Subcutaneous abdominal adipose tissue (tissue), 5 donors: ENCODE data around the gene RAP1GAP.

Source experiments
- H3K27ac ChIP-seq: one replicate; pipeline ENCODE4 v1.7.0; 2013; ENCODE audit warnings: low read depth, mild to moderate bottlenecking, inconsistent platforms, low read length, moderate library complexity
- H3K27me3 ChIP-seq, 5 donors: one replicate each; pipeline ENCODE4 v1.7.0; 2013; ENCODE audit warnings: low read length in 5 of 5, inconsistent platforms in 1 of 5; ENCODE audit not compliant: control insufficient read depth in 5 of 5, insufficient read depth in 4 of 5
- H3K36me3 ChIP-seq, 5 donors: one replicate each; pipeline ENCODE4 v1.7.0; 2013; ENCODE audit warnings: low read length in 5 of 5; ENCODE audit not compliant: control insufficient read depth in 5 of 5, insufficient read depth in 5 of 5
- H3K4me1 ChIP-seq, 5 donors: one replicate each; pipeline ENCODE4 v1.7.0; 2013; ENCODE audit warnings: low read length in 5 of 5, mild to moderate bottlenecking in 3 of 5, moderate library complexity in 1 of 5; ENCODE audit not compliant: control insufficient read depth in 5 of 5, insufficient read depth in 5 of 5
- H3K4me3 ChIP-seq, 5 donors: one replicate each; pipeline ENCODE4 v1.7.0; 2013; ENCODE audit warnings: low read length in 5 of 5, low read depth in 1 of 5
- H3K9ac ChIP-seq, 5 donors: one replicate each; pipeline ENCODE4 v1.7.0; 2013; ENCODE audit warnings: low read length in 5 of 5, mild to moderate bottlenecking in 4 of 5, moderate library complexity in 3 of 5
- H3K9me3 ChIP-seq, 5 donors: one replicate each; pipeline ENCODE4 v1.7.0; 2013; ENCODE audit warnings: low read length in 5 of 5; ENCODE audit not compliant: control insufficient read depth in 5 of 5
- donor health status: healthy.
- donor health status: healthy.
- donor health status: healthy.
- donor health status: healthy.
- donor health status: healthy.

Gene RAP1GAP

GRCh38 chr1:21644906-21645305 is 24.3 kb downstream of the RAP1GAP start:
- no peaks in the 10 kb centered on the region for H3K9me3 ChIP-seq
- H3K27me3 ChIP-seq = peaks cover 8 to 53% (median 44%) of the 10 kb centered on the region in 5 donors
- no peak overlapping the region for H3K9ac ChIP-seq
- H3K27ac ChIP-seq = no peak overlapping the region
- H3K4me1 ChIP-seq = no peaks in the 10 kb centered on the region
- no peaks in the 10 kb centered on the region for H3K36me3 ChIP-seq
- H3K4me3 ChIP-seq = no peak overlapping the region

- H3K27me3 ChIP-seq = peaks cover 8 to 51% (median 42%) of the 10 kb centered on the region in 5 donors
- H3K4me3 ChIP-seq = no peak overlapping the region
- peaks cover 0 to 3% (median 0%) of the 10 kb centered on the region in 5 donors for H3K4me1 ChIP-seq
- no peak overlapping the region for H3K9ac ChIP-seq
- H3K27ac ChIP-seq = no peak overlapping the region
- no peaks in the 10 kb centered on the region for H3K36me3 ChIP-seq
- H3K9me3 ChIP-seq = no peaks in the 10 kb centered on the region
Observed at GRCh38 chr1:21644348-21644747, 24.8 kb downstream of the RAP1GAP start.

- no peaks in the 10 kb centered on the region for H3K9me3 ChIP-seq
- H3K27me3 ChIP-seq = peaks cover 8 to 46% (median 37%) of the 10 kb centered on the region in 5 donors
- H3K36me3 ChIP-seq = no peaks in the 10 kb centered on the region
- H3K4me3 ChIP-seq = no peak overlapping the region
- H3K4me1 ChIP-seq = peaks cover 0 to 3% (median 0%) of the 10 kb centered on the region in 5 donors
- no peak overlapping the region for H3K27ac ChIP-seq
- no peak overlapping the region for H3K9ac ChIP-seq
Observed at GRCh38 chr1:21643624-21644023, 25.5 kb downstream of the RAP1GAP start.

GRCh38 chr1:21641967-21642739 is 27.0 kb downstream of the RAP1GAP start:
- no peaks in the 10 kb centered on the region for H3K36me3 ChIP-seq
- no peak overlapping the region for H3K9ac ChIP-seq
- no peak overlapping the region for H3K4me3 ChIP-seq
- H3K4me1 ChIP-seq = peaks cover 0 to 3% (median 0%) of the 10 kb centered on the region in 5 donors
- no peak overlapping the region for H3K27ac ChIP-seq
- peaks cover 8 to 37% (median 32%) of the 10 kb centered on the region in 5 donors for H3K27me3 ChIP-seq
- no peaks in the 10 kb centered on the region for H3K9me3 ChIP-seq

GRCh38 chr1:21641537-21641936 is 27.6 kb downstream of the RAP1GAP start:
- no peak overlapping the region for H3K9ac ChIP-seq
- no peaks in the 10 kb centered on the region for H3K36me3 ChIP-seq
- peaks cover 8 to 33% (median 27%) of the 10 kb centered on the region in 5 donors for H3K27me3 ChIP-seq
- no peak overlapping the region for H3K4me3 ChIP-seq
- peaks cover 0 to 3% (median 0%) of the 10 kb centered on the region in 5 donors for H3K4me1 ChIP-seq
- no peaks in the 10 kb centered on the region for H3K9me3 ChIP-seq
- no peak overlapping the region for H3K27ac ChIP-seq

GRCh38 chr1:21641076-21641475 is 28.1 kb downstream of the RAP1GAP start:
- H3K27me3 ChIP-seq = peaks cover 9 to 32% (median 27%) of the 10 kb centered on the region in 5 donors

GRCh38 chr1:21640653-21641052 is 28.5 kb downstream of the RAP1GAP start:
- Histone ChIP-seq H3K9me3 (no peaks in the 10 kb centered on the region), H3K27ac (no peak overlapping the region), H3K4me1 (peaks cover 0 to 3% (median 0%) of the 10 kb centered on the region in 5 donors), H3K27me3 (peaks cover 14 to 31% (median 28%) of the 10 kb centered on the region in 5 donors), H3K4me3 (no peak overlapping the region), H3K9ac (no peak overlapping the region), H3K36me3 (no peaks in the 10 kb centered on the region)

More at GRCh38 chr1:21641076-21641475, 28.1 kb downstream of the RAP1GAP start:
- Histone ChIP-seq H3K9ac (no peak overlapping the region), H3K36me3 (no peaks in the 10 kb centered on the region), H3K4me1 (peaks cover 0 to 3% (median 0%) of the 10 kb centered on the region in 5 donors), H3K9me3 (no peaks in the 10 kb centered on the region), H3K4me3 (no peak overlapping the region), H3K27ac (no peak overlapping the region)

- no peak overlapping the region for H3K27ac ChIP-seq
- H3K27me3 ChIP-seq = peaks cover 16 to 39% (median 31%) of the 10 kb centered on the region in 5 donors
- H3K9ac ChIP-seq = no peak overlapping the region
- H3K36me3 ChIP-seq = no peaks in the 10 kb centered on the region
- peaks cover 0 to 3% (median 0%) of the 10 kb centered on the region in 5 donors for H3K4me1 ChIP-seq
- no peaks in the 10 kb centered on the region for H3K9me3 ChIP-seq
- H3K4me3 ChIP-seq = no peak overlapping the region
Observed at GRCh38 chr1:21639594-21640041, 29.5 kb downstream of the RAP1GAP start.

GRCh38 chr1:21638531-21639341 is 30.4 kb downstream of the RAP1GAP start:
- Histone ChIP-seq H3K4me1 (peaks cover 0 to 3% (median 0%) of the 10 kb centered on the region in 5 donors), H3K4me3 (no peak overlapping the region), H3K9ac (no peak overlapping the region), H3K27me3 (peaks cover 16 to 45% (median 34%) of the 10 kb centered on the region in 5 donors), H3K9me3 (no peaks in the 10 kb centered on the region), H3K36me3 (no peaks in the 10 kb centered on the region), H3K27ac (no peak overlapping the region)

GRCh38 chr1:21637514-21637913 is 31.6 kb downstream of the RAP1GAP start:
- Histone ChIP-seq H3K9ac (no peak overlapping the region), H3K4me1 (peaks cover 0 to 3% (median 0%) of the 10 kb centered on the region in 5 donors), H3K36me3 (no peaks in the 10 kb centered on the region), H3K27me3 (peaks cover 16 to 46% (median 34%) of the 10 kb centered on the region in 5 donors), H3K9me3 (no peaks in the 10 kb centered on the region), H3K27ac (no peak overlapping the region), H3K4me3 (no peak overlapping the region)
